ENCODE results near the gene MTSS2. TPM values are rescaled to one million over a fixed set of nuclear protein-coding genes. Genes with fewer than 3 reads are reported as not detected.
A peak's percentile ranks its signal among the peaks of the same experiment; 100 is the strongest.

The MTSS2 gene
- total RNA-seq, 1 experiment from 2014 or later = 18.7 TPM

GRCh38 chr16:70684146-70685060, 1.4 kb downstream of the MTSS2 start:
- Histone ChIP-seq H3K4me2 (ENCODE audit: low read length) (peak overlapping the region; percentile 92), H3F3A (ENCODE audit: low read length, unreplicated experiment) (no peaks in the 10 kb centered on the region), H2AFZ (ENCODE audit: low read length) (no peak overlapping the region), H3K9ac (ENCODE audit: low read length) (peak overlapping the region; percentile 71; the same call in 1 of the 2 replicates), H3K27ac (ENCODE audit: low read length) (no peak overlapping the region), H3K79me2 (ENCODE audit: low read length) (peaks cover 49% of the 10 kb centered on the region), H3K27me3 (ENCODE audit: low read length) (no peaks in the 10 kb centered on the region), H3K4me1 (ENCODE audit: insufficient read depth, low read length) (peaks cover 18% of the 10 kb centered on the region), H3K9me3 (ENCODE audit: low read length) (no peaks in the 10 kb centered on the region), H3K9me2 (replicated peaks; ENCODE audit: low read length) (no peaks in the 10 kb centered on the region), H4K20me1 (ENCODE audit: low read length) (no peaks in the 10 kb centered on the region), H3K4me3 (ENCODE audit: low read length) (peak overlapping the region; percentile 94), H3K36me3 (ENCODE audit: low read depth, low read length) (no peaks in the 10 kb centered on the region; the same call in 1 of the 2 replicates)
- no peak for TF ChIP-seq EZH2 (IDR thresholded peaks at IDR 0.05; ENCODE audit: low read length, unreplicated experiment)
- TF ChIP-seq EZH2phosphoT487 (IDR thresholded peaks at IDR 0.05; ENCODE audit: borderline replicate concordance, low read length) = no peak
- TF ChIP-seq CTCF (conservative IDR thresholded peaks at IDR 0.05; ENCODE audit: low read depth, low read length) = no peak
- intact Hi-C loops (cut with micrococcal nuclease) = no loop called here
- ChIA-PET POLR2A (ENCODE audit: unreplicated experiment) (no interaction called here), CTCF (no interaction called here)
- BruUV-seq (replicated peaks) = no TSS peak
- ATAC-seq (no peak), DNase-seq (no peak)

- intact Hi-C loops (cut with micrococcal nuclease) = no loop called here
- H3K4me2 ChIP-seq (ENCODE audit: low read length) = peak overlapping the region; percentile 92; the same call in 1 of the 2 replicates
Measured at GRCh38 chr16:70683146-70683944, 2.5 kb downstream of the MTSS2 start.

More at GRCh38 chr16:70683146-70683944, 2.5 kb downstream of the MTSS2 start:
- Histone ChIP-seq H3K36me3 (ENCODE audit: low read depth, low read length) (no peaks in the 10 kb centered on the region; the same call in 1 of the 2 replicates), H3K9me2 (replicated peaks; ENCODE audit: low read length) (no peaks in the 10 kb centered on the region), H3K4me1 (ENCODE audit: insufficient read depth, low read length) (peaks cover 18% of the 10 kb centered on the region), H4K20me1 (ENCODE audit: low read length) (no peaks in the 10 kb centered on the region), H3F3A (ENCODE audit: low read length, unreplicated experiment) (no peaks in the 10 kb centered on the region), H3K27me3 (ENCODE audit: low read length) (no peaks in the 10 kb centered on the region), H3K9ac (ENCODE audit: low read length) (no peak overlapping the region), H2AFZ (ENCODE audit: low read length) (no peak overlapping the region), H3K4me3 (ENCODE audit: low read length) (no peak overlapping the region), H3K27ac (ENCODE audit: low read length) (no peak overlapping the region), H3K79me2 (ENCODE audit: low read length) (peaks cover 49% of the 10 kb centered on the region), H3K9me3 (ENCODE audit: low read length) (no peaks in the 10 kb centered on the region)
- TF ChIP-seq EZH2 (IDR thresholded peaks at IDR 0.05; ENCODE audit: low read length, unreplicated experiment) (no peak), CTCF (conservative IDR thresholded peaks at IDR 0.05; ENCODE audit: low read depth, low read length) (no peak), EZH2phosphoT487 (IDR thresholded peaks at IDR 0.05; ENCODE audit: borderline replicate concordance, low read length) (no peak)
- DNase-seq (no peak), ATAC-seq (no peak)
- POLR2A ChIA-PET (ENCODE audit: unreplicated experiment) = no interaction called here
- CTCF ChIA-PET = no interaction called here
- no TSS peak for BruUV-seq (replicated peaks)
